M059J (cell line): ENCODE measurements around the gene GSTM3. TPM values are rescaled to one million over a fixed set of nuclear protein-coding genes. Genes with fewer than 3 reads are reported as not detected.
"Not testable (repeated sequence)": the region's sequence is repeated elsewhere in the genome, so short reads cannot be mapped to it uniquely, and the experiment has no call there.

Experiments
- DNase-seq: peaks from one replicate; pipeline ENCODE4 v3.0.0-alpha.2; 2012; ENCODE audit warnings: low read depth
- total RNA-seq: library from RNA; depleted of rRNA; stranded (reverse); fragments of >200 nt; shearing (Covaris generic); gene quantifications from 2 replicates; pipeline ENCODE4 v1.2.3, GENCODE V29; 2014; rRNA removed

The GSTM3 gene
- total RNA-seq, 1 experiment from 2014 or later, result 216 TPM

DNA sequence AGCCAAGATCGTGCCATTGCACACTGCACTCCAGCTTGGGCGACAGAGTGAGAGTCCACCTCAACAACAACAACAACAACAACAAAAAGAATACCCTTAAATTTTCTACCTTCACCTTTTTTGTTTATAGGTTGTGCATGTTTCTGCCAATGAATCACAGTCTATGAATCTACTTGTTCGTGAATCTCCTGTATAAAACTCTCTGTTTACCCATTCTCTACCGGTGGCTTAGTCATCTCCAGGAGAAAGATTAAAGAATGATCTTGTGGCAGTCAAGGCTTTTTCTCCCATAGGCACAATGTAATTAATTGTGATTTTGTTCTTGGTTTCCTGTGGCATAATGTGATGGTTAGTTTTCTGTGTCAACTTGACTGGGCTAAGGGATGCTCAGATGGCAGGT, 43.0 kb downstream of the GSTM3 start:
- DNase-seq, result not testable (repeated sequence)

DNA sequence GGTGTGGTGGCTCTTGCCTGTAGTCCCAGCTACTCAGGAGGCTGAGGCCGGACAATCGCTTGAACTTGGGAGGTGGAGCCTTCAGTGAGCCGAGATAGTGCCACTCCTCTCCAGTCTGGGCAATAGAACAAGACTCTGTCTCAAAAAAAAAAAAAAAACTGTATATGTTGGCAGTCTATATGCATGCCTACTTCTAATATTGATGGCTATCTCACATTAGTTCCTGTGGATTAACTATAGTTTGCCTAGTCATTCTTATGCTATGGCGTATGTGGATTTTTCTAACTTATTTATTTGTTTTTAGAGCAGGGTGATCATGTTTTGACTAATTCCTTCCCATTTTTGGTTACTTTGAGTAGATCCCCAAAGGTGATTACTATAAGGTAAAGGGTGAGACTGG, 43.8 kb downstream of the GSTM3 start:
- DNase-seq, result no peak

DNA sequence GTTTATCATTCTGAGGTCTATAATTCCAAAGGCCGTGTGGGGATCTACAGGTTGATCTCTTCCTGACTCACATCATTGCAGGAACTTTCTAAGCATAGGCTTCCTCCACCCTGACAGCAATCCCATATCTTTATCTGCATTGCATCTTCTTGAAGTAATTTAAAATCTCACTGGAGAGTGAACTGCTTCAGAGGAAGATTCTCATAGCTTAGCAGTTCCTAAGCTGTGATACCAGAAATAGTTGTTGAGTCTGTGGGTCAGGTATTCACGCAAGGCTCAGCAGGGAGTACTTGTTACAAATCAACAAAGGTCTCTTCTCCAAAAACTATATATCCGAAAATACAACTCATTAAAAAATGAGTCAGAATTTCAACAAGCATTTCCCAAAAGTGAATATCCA, 45.7 kb downstream of the GSTM3 start:
- not testable (repeated sequence) for DNase-seq

DNA sequence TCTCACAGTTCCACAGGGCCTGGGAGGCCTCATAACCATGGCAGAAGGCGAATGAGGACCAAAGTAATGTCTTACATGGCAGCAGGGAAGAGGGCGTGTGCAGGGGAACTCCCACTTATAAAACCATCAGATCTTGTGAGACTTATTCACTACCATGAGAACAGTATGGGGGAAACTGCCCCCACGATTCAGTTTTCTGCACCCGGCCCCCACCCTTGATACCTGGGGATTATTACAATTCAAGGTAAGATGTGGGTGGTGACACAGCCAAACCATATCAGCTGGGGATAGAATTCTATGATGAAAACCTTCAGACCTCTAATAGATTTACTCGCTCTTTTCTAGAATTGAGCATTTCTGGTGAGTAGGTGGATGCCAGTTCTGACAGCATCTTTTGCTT, 46.4 kb downstream of the GSTM3 start:
- not testable (repeated sequence) for DNase-seq

GRCh38 chr1:109691759-109692158, 49.1 kb downstream of the GSTM3 start:
- DNase-seq, result no peak

GRCh38 chr1:109689844-109690405, 50.9 kb downstream of the GSTM3 start:
- DNase-seq, result no peak

DNA sequence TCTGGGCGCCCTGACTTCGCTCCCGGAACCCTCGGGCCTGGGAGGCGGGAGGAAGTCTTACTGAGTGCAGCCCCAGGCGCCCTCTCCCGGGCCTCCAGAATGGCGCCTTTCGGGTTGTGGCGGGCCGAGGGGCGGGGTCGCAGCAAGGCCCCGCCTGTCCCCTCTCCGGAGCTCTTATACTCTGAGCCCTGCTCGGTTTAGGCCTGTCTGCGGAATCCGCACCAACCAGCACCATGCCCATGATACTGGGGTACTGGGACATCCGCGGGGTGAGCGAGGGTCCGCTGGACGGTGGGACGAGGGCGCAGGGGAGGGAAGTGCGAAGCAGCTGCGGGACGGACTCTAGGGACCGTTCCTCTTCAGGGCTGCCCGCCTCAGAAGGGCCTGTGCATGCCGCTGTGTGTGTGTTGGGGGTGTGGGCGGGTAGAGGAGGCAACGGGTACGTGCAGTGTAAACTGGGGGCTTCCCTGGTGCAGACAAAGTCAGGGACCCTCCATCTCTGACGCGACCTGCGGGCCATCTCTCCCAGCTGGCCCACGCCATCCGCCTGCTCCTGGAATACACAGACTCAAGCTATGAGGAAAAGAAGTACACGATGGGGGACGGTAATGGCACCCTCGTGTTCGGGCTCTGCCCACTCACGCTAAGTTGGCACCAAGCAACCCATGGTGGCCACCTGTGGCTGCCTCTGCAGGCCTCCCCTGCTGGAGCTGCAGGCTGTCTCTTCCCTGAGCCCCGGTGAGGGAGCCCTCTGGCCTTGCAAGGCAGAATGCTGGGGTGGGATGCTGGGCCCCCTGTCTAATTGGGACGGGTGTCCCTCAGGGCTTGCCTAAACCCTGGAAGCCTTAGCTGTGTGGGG, 53.0 kb downstream of the GSTM3 start, which contains the start of gene GSTM1:
Gene GSTM1 (plus strand): TSS at position 177 of the 859 bp plus-strand sequence. CDS start 57 bp downstream, at position 234.
- DNase-seq, result no peak

GRCh38 chr1:109687109-109687508, 53.7 kb downstream of the GSTM3 start:
- DNase-seq, result not testable (repeated sequence)

DNA sequence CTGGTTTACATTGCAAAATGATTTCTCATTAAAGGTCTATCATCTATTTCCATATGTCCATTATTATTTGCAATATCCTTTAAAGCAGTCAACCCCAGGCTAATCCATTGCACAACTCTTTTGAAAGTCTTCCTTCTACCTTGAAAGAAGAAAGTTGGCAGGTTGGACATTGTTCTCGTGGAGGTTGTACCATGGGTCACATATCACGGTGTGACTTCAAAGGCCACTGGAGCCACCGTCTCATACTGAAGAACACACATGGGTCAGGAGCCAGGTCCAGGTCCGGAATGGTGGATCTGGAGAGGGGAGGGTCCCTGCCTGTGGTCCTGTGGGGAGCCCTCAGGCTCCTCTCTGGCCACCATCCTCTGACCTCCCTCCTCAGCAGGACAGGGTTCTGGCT, 54.9 kb downstream of the GSTM3 start:
- not testable (repeated sequence) for DNase-seq

DNA sequence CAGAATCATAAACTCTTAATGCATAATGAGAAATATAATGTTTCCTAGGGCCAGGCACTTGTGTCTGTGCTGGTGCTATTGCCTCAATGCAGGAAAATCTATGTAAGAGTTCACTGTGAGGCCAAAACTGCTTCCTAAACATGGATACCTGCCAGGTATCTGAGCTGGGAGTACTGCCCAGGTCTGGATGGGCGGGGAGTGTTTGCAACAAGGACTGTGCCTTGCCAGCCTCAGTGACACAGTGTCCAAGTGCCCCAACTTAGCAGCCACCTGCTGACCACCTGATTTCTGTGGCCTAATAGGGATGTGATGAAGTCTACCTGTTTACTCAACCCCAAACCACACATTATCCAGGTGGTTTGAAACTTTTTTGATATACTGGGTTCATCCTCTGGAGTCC, 55.4 kb downstream of the GSTM3 start:
- not testable (repeated sequence) for DNase-seq

DNA sequence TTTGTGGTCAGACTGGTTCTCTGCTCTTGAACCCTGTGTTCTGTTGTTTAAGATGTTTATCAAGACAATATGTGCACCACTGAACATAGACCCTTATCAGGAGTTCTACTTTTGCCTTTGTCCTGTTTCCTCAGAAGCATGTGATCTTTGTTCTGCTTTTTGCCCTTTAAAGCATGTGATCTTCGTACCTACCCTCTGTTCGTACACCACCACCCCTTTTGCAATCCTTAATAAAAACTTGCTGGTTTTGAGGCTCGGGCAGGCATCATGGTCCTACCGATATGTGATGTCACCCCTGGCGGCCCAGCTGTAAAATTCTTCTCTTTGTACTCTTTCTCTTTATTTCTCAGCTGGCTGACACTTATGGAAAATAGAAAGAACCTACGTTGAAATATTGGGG, 56.1 kb downstream of the GSTM3 start:
- not testable (repeated sequence) for DNase-seq

Other genes with a start within 250 kb of the GSTM3 start
- 6.6 and 8.0 TPM in 2 replicates for gene CYB561D1, start 246.9 kb downstream of the GSTM3 start, total RNA-seq
- gene AMIGO1, start 231.3 kb downstream of the GSTM3 start, total RNA-seq, result 1.1 and 2.4 TPM in 2 replicates
- not detected in 2 replicates for gene GPR61, start 201.2 kb downstream of the GSTM3 start, total RNA-seq
- gene GNAI3, start 192.4 kb downstream of the GSTM3 start, total RNA-seq, result 11.1 and 14.8 TPM in 2 replicates
- 0.12 TPM in 1 of 2 replicates, not detected in the other for gene GNAT2, start 121.4 kb downstream of the GSTM3 start, total RNA-seq
- 86.0 and 106 TPM in 2 replicates for gene AMPD2, start 121.2 kb downstream of the GSTM3 start, total RNA-seq
- 23.8 and 37.4 TPM in 2 replicates for gene GSTM4, start 84.9 kb downstream of the GSTM3 start, total RNA-seq
- 10.7 and 17.4 TPM in 2 replicates for gene GSTM2, start 73.0 kb downstream of the GSTM3 start, total RNA-seq
- gene GSTM1, start 53.2 kb downstream of the GSTM3 start, total RNA-seq, result not detected in 2 replicates
- not detected in 2 replicates for gene GSTM5, start 28.8 kb downstream of the GSTM3 start, total RNA-seq
- gene EPS8L3, start 22.9 kb upstream of the GSTM3 start, total RNA-seq, result not detected in 2 replicates
- 92.8 and 118 TPM in 2 replicates for gene CSF1, start 169.8 kb upstream of the GSTM3 start, total RNA-seq
- gene AHCYL1, start 243.7 kb upstream of the GSTM3 start, total RNA-seq, result 40.6 and 64.3 TPM in 2 replicates